CD4-positive, alpha-beta T cell treated with Interleukin-15 for 1 hour (primary cell): ENCODE measurements around the gene PALM3.
"Not testable (repeated sequence)": the region's sequence is repeated elsewhere in the genome, so short reads cannot be mapped to it uniquely, and the experiment has no call there.

ENCODE experiments used
- DNase-seq: peaks from one replicate; pipeline ENCODE4 v3.0.0-alpha.2; 2020

The PALM3 gene

DNA sequence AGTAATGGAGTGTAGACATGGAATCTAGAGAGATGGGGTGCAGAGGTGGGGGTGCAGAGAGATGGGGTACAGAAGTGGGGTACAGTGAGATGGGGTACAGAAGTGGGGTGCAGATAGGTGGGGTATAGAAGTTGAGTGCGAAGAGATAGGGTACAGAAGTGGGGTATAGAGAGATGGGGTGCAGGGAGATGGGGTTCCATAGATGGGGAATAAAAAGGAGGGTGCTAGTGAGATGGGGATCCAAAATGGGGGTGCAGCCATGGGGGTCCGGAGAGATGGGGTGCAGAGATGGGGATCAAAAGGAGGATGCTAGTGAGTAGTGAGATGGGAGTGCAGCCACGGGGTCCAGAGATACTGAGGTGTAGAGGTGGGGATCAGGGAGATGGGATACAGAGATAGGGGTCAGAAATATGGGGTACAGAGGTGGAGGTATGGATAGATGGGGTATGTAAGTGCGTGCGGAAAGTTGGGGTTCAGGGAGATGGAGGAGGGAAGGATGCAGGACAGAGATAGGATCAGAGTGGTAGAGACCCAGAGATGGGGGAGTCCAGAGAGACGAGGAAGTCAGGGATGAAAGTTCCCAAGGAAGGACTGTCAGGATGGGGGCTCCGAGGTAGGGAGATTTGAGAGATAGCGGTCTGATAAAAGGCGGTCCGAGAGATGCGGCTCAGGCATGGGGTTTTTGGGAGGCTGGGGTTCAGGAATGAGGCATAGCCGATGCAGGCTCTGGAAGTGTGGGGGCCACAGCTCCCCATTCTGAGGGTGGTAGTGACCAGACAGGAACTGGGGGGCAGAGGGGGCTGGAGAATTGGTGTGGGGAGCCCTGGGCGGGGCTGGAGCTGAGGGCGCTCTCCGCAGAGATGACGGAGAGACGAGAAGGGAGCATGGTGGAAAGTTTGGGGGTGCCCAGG is 3.4 kb downstream of the PALM3 start:
- DNase-seq: peak; percentile 28

DNA sequence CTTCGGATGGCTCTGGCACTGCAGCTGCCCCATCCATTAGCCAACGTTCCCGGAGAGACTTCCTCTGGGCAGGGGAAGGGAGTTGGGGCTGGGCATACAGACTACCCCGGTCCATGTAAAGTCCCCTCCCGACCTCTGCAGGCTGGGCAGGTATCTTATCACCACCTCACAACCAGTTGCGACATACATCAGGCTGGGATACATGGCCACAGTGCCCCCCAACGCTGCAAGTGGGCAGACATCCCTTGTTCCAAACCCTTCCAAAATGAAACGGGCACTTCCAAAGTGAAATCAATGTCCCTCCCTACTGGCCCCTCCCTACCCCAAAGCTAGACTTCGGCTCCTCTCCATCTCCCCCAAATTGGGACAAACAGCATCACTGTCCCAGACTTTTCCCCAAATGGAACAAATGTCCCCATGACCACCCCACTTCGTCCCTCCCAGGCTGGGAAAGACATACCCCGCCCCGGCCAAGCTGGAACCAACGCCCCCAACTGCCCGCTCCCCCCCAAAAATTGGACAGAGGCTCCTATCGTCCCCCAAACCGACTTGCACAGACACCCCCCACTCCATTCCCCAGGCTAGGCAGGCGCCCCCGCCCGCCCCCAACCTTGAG is 5.0 kb downstream of the PALM3 start:
- DNase-seq: no peak

DNA sequence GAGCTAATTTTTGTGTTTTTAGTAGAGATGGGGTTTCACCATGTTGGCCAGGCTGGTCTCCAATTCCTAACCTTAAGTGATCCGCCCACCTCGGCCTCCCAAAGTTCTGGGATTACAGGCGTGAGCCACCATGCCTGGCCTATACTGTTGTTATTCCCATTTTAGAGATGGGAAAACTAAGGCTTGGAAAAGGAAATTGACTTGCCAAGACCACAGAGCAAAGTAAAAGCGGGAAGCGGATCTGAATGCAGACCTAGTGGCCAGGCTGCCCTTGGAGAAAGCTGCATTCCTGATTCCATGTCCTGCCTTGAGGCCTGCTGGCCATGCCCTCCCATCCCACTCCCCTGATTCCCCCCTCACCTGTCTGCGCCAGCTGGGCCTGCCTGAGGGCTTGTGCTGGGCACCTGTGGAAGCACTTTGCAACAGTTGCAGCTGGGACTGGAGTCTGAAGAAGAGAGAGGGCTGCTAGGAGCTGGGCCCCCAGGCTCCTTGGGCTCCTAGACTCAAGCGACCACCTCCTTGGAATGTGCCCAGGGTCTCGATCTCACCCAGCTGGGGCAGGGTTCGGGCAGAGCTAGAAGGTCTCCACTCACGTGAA is 5.7 kb downstream of the PALM3 start:
- no peak for DNase-seq

DNA sequence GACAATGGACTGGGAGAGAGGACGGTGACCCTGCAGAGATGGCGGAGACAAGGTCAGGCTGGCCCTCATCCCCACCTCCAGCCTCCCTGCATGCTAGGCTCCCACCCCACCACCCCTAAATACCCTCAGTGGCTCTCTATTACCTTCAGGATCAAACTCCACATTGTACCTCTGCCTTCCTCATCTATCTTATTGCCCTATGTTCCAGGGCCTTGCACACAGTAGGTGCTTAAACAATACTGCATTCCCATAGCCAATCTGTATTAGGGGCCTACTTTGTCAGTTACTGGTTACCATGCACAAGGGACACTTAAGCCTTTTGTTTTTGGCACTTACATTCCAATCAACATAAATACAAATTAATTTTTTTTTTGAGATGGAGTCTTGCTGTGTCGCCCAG is 6.5 kb downstream of the PALM3 start:
- DNase-seq: no peak

DNA sequence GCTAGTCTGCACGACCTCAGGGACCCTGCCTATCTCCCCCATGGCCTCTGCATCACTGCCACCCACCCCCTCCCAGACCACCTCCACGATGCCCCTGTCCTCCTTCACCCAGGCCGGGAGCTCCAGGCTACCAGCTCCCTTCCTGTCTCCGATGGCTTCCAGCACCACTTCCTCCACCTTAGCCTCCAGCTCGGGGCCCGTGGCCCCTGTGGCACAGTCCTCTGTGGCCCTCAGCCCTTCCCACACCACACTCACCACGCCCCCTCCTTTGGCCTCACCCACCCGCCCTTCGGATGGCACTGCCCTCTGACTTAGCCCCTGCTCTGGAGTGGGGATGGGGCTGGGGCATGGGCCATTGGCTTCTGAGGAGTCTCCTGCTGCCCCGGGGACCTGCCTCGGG is 7.2 kb downstream of the PALM3 start:
- DNase-seq: no peak

DNA sequence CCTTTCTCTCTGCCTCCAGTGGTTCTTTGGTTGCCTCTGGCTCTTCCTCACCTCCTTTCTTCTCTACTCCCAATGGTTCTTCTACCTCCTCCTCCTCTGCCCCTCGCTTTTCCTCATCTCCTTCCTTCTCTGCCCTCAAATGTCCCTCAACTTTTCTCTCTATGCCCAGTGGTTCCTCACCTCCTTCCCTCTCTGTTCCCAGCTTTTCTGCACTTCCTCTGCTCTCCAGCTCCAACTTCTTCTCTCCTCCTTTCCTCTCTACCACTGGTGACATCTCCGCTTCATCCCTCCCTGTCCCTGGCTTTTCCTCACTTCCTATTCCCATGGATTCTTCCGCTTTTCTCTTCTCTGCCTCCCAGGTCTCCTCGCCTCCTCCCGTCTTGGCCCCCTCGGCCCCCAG is 7.8 kb downstream of the PALM3 start:
- DNase-seq: no peak

DNA sequence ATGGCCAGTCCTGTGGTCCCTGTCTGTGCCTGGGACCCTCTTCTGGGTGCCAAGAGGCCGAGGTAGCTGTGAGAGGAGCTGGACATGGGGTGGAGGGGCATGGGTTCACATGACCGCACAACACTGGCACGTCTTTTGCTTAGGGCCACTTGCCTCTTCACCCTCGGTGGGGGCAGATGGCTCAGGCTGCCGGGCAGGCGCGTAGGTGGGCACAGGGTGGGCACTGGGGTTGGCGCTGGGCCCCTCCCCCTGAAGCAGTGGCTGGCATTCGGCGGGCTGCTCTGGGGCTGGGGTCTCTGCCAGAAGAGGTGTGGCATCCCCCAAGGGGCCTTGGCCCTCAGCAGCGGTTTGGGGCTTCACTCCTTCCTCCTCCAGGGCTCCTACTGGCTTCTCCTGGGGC is 8.4 kb downstream of the PALM3 start:
- DNase-seq: no peak

DNA sequence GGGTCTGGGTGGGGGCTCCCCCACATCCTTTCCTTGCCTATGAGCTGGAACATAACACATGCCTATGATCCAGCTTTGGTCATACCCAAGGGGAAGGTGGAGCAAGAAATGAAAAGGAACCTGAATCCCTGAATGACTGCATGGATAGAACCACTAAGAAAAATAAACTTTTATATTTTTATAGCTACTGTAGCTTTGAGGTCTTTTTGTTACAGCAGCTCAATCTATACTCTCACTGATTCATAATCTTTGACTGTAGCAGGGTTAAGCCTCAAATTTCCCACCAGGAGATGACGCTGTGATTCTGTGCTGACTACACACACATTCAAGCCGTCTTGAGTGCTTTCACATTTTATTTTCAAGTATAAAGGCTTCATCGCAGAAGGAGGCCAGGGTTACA is 8.8 kb downstream of the PALM3 start:
- no peak for DNase-seq

DNA sequence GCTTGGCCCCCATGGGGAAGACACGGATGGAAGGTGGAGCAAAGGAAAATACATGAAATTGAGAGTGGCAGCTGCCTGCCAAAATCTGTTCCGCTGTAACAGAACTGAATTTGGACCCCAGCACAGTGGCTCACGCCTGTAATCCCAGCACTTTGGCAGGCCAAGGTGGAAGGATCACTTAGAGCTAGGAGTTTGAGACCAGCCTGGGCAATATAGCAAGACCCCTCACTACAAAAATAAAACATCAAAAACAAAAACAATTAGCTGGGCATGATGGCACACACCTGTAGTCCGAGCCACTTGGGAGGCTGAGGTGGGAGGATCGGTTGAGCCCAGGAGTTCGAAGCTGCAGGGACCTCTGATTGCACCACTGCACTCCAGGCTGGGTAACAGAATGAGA is 9.4 kb downstream of the PALM3 start:
- no peak for DNase-seq

DNA sequence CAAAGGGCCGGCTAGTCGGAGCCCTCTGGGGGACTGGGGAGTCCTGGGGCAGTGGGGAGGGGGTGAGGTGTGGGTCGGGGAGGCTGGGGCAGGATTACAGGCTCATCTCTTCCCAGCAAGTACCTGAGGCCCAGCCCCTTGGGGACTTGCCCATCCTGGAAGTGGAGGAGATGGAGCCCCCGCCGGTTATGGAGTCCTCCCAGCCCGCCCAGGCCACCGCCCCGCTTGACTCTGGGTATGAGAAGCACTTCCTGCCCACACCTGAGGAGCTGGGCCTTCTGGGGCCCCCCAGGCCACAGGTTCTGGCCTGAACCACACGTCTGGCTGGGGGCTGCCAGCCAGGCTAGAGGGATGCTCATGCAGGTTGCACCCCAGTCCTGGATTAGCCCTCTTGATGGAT is 9.9 kb downstream of the PALM3 start:
- no peak for DNase-seq

DNA sequence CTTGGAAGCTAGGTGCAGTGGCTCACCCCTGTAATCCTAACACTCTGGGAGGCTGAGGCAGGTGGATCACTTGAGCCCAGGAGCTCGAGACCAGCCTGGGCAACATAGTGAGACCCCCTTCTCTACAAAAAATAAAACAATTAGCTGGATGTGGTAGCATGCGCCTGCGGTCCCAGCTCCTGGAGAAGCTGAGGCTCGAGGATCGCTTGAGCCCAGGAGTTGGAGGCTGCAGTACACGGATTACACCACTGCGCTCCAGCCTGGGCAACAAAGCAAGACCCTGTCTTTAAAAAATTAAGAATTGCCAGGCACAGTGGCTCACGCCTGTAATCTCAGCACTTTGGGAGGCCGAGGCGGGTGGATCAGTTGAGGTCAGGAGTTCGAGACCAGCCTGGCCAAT is 10.9 kb downstream of the PALM3 start:
- not testable (repeated sequence) for DNase-seq

DNA sequence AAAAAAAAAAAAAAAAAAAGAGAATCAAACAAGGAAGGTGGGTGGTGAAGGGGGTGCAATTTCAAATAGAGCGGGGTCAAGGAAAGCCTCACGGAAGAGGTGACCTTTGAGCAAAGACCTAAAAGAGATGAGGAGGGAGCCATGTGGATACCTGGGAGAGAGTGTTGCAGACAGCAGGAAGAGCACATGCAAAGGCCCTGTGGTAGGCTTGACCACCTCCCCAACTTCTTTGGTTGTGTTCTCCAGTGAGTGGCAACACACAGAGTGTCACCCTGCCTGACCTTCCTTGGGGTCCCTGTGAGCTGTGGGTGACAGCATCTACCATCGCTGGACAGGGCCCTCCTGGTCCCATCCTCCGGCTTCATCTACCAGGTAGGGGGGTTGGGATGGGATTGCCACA is 11.4 kb downstream of the PALM3 start:
- DNase-seq: no peak

DNA sequence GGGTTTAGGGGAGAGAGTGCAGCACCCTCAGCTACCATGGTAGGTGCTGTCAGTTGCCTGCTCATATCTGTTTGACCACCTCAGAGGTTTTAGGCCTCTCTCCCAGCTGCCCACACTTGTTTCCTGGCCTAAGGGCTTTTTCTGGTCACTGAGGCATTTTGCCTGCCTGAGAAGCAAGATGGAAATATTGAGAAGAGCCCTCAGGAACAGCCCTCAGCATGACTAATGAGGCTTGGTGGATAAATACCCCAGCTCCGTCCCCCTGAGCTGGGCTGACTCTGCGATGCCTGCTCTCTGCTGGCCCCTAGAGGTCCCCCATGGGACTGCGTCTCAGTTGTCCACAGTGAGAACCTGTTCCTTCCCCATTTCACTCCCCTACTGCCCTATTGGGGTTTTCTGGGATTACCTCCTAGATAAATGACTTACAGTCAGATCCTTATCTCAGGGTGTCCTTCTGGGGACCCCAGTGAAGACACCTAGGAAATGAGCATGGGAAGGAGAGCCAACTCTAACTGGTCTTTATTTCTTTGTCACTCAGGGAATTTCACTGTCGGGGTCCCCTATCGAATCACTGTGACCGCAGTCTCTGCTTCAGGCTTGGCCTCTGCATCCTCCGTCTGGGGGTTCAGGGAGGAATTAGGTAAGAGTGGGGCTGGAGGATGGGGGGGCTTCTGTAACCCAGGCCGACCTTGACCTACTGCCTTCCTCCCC is 13.3 kb downstream of the PALM3 start:
- peak; percentile 74 for DNase-seq

DNA sequence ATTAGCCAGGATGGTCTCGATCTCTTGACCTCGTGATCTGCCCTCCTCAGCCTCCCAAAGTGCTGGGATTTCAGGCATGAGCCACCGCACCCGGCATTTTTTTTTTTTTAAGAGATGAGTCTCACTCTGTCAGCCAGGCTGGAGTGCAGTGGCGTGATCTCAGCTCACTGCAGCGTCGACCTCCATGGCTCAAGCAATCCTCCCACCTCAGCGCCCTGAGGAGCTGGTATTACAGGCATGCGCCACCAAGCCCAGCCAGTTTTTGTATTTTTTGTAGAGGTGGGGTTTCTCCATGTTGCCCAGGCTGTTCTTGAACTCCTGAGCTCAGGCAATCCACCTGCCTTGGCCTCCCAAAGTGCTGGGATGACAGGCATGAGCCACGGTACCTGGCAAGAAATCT is 14.0 kb downstream of the PALM3 start:
- DNase-seq: not testable (repeated sequence)

DNA sequence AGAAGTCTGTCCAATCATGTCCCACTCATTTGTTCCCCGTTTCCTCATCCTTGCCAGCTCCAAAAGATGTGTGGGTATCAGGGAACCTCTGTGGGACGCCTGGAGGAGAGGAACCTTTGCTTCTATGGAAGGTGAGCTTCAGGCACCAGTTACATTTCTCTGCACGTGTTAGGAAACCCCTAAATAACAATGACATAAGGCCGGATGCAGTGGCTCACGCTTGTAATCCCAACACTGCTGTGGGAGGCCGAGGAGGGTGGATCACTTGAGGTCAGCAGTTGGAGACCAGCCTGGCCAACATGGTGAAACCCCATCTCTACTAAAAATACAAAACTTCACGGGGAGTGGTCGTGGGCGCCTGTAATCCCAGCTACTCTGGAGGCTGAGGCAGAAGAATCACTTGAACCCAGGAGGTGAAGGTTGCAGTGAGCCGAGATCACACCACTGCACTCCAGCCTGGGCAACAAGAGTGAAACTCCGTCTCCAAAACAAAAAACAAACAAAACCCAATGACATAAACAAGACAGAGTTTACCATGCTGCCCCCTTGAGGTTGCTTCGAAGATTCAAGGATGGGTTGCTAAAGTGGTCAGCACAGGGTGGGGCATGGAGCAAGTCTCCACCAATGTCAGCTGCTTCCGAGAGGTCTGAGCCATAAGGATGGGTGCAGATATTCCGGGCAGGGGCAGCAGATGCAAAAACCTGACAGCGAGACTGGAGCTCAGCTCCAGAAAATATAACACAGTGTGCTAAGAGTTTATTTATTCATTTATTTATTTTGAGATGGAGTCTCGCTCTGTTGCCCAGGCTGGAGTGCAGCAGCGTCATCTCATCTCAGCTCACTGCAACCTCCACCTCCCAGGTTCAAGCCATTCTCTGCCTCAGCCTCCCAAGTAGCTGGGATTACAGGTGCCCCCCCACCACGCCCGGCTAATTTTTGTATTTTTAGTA is 18.9 kb downstream of the PALM3 start:
- peak; percentile 64 for DNase-seq

DNA sequence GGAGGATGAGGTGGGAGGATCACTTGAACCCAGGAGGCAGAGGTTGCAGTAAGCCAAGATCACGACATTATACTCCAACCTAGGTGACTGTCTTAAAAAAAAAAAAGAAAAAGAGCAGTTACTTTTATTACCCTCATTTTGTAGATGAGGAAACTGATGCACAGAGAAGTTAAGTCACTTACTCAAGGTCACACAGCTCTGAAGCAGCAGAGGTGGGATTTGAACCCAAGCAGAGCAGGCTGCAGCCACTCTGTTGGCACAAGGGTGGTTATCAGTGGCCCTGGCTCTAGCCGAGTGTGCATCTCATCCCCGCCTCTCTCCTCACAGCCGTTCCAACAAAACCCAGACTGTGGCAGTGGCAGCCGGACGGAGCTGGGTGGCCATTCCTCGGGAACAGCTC is 22.7 kb downstream of the PALM3 start:
- DNase-seq: no peak

DNA sequence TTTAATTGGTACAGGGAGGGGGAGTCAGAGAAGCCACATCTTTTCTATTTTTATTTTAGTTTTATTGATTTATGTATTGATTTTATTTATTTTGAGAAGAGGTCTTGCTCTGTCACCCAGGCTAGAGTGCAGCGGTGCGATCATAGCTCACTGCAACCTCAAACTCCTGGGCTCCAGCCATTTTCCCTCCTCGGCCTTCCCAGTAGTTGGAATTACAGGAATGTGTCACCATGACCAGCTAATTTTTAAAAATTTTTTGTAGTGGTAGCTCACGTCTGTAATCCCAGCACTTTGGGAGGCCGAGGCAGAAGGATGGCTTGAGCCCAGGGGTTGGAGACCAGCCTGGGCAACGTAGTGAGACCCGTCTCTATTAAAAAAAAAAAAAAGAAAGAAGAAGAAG is 26.2 kb downstream of the PALM3 start:
- no peak for DNase-seq

DNA sequence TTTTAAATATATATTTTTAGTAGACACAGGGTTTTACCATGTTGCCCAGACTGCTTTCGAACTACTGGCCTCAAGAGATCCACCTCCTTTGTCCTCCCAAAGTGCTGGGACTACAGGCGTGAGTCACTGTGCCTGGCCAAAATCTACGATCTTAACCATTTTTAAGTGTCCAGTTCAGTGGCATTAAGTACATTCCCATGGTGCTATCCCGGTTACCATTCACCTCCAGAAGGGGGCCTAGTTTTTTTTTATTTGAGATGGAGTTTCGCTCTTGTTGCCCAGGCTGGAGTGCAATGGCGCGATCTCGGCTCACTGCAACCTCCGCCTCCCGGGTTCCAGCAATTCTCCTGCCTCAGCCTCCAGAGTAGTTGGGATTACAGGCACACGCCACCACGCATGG is 26.7 kb downstream of the PALM3 start:
- DNase-seq: not testable (repeated sequence)

DNA sequence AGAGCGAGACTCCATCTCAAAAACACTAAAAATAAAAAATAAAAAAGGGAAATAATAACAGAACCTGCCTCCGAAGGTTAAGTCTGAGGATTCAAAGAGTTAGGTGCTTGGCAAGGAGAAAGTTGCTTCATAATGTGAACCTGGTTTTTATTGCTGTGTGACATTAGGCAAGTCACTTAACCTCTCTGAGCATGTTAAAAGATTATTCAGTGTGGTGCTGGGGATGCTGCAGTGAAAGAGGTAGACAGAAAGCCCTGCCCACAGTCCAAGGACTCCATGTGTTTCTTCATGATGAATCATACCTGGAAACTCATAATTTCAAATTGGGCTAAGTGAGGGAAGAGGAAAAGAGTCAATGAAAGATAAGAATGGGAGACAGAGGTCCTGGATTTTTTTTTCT is 27.9 kb downstream of the PALM3 start:
- DNase-seq: no peak

DNA sequence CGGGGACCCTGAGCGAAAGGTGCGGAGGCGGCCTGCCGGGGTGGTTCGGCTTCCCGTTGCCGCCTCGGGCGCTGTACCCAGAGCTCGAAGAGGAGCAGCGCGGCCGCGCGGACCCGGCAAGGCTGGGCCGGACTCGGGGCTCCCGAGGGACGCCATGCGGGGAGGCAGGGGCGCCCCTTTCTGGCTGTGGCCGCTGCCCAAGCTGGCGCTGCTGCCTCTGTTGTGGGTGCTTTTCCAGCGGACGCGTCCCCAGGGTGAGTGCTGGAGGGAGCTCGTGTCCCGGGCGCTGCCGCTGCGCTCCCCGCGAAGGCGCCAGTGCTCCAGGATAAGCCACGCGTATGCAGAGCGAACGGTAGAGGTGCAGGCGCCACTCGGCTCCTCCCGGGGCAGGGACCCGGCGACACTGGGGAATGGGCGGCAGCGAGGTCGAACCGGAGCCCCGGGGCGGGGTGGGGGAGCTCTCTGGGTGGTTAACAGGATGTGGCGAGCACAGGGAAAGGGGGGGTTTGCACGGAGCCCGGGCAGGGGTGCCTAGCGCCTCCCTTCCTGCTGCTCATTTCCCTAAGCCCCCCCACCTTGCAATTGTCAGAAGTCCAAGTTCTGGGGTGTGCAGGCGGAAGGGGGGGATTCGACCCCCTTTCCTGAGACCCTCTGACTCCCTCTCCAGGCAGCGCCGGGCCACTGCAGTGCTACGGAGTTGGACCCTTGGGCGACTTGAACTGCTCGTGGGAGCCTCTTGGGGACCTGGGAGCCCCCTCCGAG is 30.0 kb downstream of the PALM3 start, which contains the start of gene IL27RA:
Gene IL27RA, plus strand, starts transcription at position 44 of the 762 bp plus-strand sequence. Its CDS starts 111 bp downstream, at position 155.
- peak; percentile 84 for DNase-seq

DNA sequence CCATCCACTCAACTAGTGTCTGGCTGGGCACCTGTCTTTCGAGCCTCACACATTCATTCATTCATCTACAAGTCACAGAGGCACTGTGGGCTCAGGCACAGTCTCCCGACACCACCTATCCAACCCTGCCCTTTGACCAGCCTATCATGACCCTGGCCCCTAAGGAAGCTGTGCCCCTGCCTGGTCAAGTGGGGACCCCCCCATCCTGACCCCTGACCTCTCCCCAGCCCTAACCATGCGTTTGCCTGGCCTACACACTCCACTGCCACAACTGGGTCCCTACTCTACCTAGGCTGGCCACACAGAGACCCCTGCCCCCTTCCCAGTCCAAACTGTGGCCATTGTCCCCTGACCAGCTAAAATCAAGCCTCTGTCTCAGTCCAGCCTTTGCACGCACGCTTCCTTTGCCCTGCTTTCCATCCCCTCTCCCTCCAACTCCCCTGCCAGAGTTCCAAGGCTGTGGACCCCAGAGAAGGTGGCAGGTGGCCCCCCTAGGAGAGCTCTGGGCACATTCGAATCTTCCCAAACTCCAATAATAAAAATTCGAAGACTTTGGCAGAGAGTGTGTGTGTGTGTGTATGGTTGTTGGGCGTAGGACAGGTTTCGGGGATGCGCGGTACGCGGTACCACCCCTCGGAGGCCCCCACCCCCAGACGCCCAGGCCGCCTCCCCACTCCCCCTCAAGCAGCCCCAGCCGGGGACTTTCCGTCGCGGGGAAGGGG is 30.7 kb downstream of the PALM3 start:
- DNase-seq: peak; percentile 87
